Measurements from ENCODE around the gene SYT14. TPM values are rescaled to one million over a fixed set of nuclear protein-coding genes. Genes with fewer than 3 reads are reported as not detected.

Gene SYT14
- total and polyA plus RNA-seq, 4 experiments from 2014 or later, result not detected

GRCh38 chr1:209999005-209999404 is 61.0 kb downstream of the SYT14 start:
- no peak overlapping the region for H3K4me3 Mint-ChIP-seq
- no peak overlapping the region for H3K27ac Mint-ChIP-seq
- Histone ChIP-seq H3K9me3 (ENCODE audit: control insufficient read depth in 1 of 2, low read length in 2 of 2) (no peaks in the 10 kb centered on the region), H3K27me3 (ENCODE audit: insufficient read depth, low read length) (no peaks in the 10 kb centered on the region), H3K4me1 (ENCODE audit: insufficient read depth, low read length) (no peaks in the 10 kb centered on the region), H3K4me3 (ENCODE audit: low read length in 2 of 2) (no peak overlapping the region), H3K27ac (ENCODE audit: low read depth, low read length) (no peak overlapping the region), H3K36me3 (ENCODE audit: insufficient read depth, low read length) (no peaks in the 10 kb centered on the region)
- ChIA-PET CTCF (ENCODE audit: partially characterized antibody) (interaction anchor here (0.5 kb wide), 1 partner anchor 18 kb away, joined by 3 read pairs; no protein-coding TSS in a partner anchor), POLR2A (ENCODE audit: partially characterized antibody) (no interaction called here)
- intact Hi-C loops (cut with micrococcal nuclease), result no loop called here
- no peaks in the 10 kb centered on the region for H3K4me1 Mint-ChIP-seq
- DNase-seq, result no peak
- H3K36me3 Mint-ChIP-seq, result no peaks in the 10 kb centered on the region
- H3K27me3 Mint-ChIP-seq, result peaks cover 0 to 3% of the 10 kb centered on the region in 2 donors
- H3K9me3 Mint-ChIP-seq, result no peaks in the 10 kb centered on the region

DNA sequence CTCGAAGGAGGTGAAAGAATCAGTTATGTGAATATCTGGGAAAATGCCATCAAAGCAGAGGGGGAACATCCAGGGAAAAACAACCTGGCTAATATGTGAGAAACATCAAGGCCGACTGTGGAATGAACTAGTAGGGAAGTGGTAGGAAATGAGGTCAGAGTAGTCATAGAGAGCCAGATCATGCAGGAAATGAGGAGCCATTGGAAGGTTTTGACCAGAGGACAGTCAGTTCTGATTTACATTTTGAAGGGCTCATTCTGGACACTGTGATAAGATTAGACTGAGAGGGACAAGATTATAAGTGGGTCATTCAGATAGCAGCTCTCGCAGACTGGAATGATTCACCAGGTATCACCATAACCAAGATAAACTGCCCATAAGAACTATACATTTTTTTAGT is 63.7 kb downstream of the SYT14 start:
- Histone ChIP-seq H3K4me3 (ENCODE audit: low read length in 2 of 2) (no peak overlapping the region), H3K9me3 (ENCODE audit: control insufficient read depth in 1 of 2, low read length in 2 of 2) (no peaks in the 10 kb centered on the region), H3K36me3 (ENCODE audit: insufficient read depth, low read length) (no peaks in the 10 kb centered on the region), H3K4me1 (ENCODE audit: insufficient read depth, low read length) (no peaks in the 10 kb centered on the region), H3K27me3 (ENCODE audit: insufficient read depth, low read length) (no peaks in the 10 kb centered on the region), H3K27ac (ENCODE audit: low read depth, low read length) (no peak overlapping the region)
- no peak for DNase-seq
- H3K36me3 Mint-ChIP-seq, result no peaks in the 10 kb centered on the region
- CTCF ChIA-PET (ENCODE audit: partially characterized antibody), result no interaction called here
- no peak overlapping the region for H3K4me3 Mint-ChIP-seq
- no peaks in the 10 kb centered on the region for H3K4me1 Mint-ChIP-seq
- no peaks in the 10 kb centered on the region for H3K9me3 Mint-ChIP-seq
- peaks cover 0 to 6% of the 10 kb centered on the region in 2 donors for H3K27me3 Mint-ChIP-seq
- POLR2A ChIA-PET (ENCODE audit: partially characterized antibody), result no interaction called here
- no peak overlapping the region for H3K27ac Mint-ChIP-seq
- intact Hi-C loops (cut with micrococcal nuclease), result no loop called here

DNA sequence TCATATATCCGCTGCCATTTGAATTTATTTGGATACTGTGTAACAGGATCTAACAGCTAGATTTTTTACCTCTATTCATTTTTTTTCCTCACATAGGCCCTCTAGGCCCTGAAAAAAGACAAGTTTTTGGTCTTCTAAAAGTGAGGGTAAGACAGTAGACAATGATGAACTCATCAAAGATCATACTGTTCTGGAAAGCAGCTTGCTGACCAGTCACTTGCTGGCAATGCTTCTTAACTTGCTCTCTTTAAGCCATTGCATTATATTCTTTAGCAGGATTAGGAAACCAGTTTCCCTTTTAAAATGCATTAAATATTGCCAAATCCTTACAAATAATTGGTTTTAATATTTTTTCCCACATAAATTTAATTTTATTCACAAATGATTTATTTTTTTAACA is 65.5 kb downstream of the SYT14 start:
- Histone ChIP-seq H3K4me3 (ENCODE audit: low read length in 2 of 2) (no peak overlapping the region), H3K36me3 (ENCODE audit: insufficient read depth, low read length) (no peaks in the 10 kb centered on the region), H3K27me3 (ENCODE audit: insufficient read depth, low read length) (no peaks in the 10 kb centered on the region), H3K27ac (ENCODE audit: low read depth, low read length) (no peak overlapping the region), H3K4me1 (ENCODE audit: insufficient read depth, low read length) (no peaks in the 10 kb centered on the region), H3K9me3 (ENCODE audit: control insufficient read depth in 1 of 2, low read length in 2 of 2) (no peaks in the 10 kb centered on the region)
- no peak overlapping the region for H3K4me3 Mint-ChIP-seq
- no peaks in the 10 kb centered on the region for H3K9me3 Mint-ChIP-seq
- CTCF ChIA-PET (ENCODE audit: partially characterized antibody), result no interaction called here
- H3K4me1 Mint-ChIP-seq, result no peaks in the 10 kb centered on the region
- intact Hi-C loops (cut with micrococcal nuclease), result no loop called here
- no peak for DNase-seq
- H3K27me3 Mint-ChIP-seq, result peaks cover 0 to 6% of the 10 kb centered on the region in 2 donors
- H3K27ac Mint-ChIP-seq, result no peak overlapping the region
- H3K36me3 Mint-ChIP-seq, result no peaks in the 10 kb centered on the region
- POLR2A ChIA-PET (ENCODE audit: partially characterized antibody), result no interaction called here

DNA sequence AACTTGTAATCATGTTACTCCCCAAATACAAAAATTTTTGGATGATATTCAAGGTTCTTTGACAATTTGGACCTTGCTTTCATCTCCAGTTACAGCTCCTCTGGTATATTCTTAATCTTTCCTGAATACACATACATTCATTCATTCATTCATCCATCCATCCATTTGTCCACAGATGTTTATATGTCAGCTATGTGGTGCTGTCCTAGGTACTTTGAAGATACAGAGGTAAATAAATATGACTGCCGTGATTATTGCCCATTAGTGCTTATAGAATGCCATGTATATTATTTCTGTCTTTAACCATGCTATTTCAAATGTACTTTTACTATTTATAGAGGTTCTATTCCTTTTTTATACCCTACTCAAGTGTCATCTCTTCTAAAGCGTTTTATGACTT is 72.1 kb downstream of the SYT14 start:
- Mint-ChIP-seq H3K27ac (no peak overlapping the region), H3K36me3 (no peaks in the 10 kb centered on the region), H3K27me3 (peaks cover 0 to 1% of the 10 kb centered on the region in 2 donors), H3K9me3 (no peaks in the 10 kb centered on the region), H3K4me1 (no peaks in the 10 kb centered on the region), H3K4me3 (no peak overlapping the region)
- no peak for DNase-seq
- ChIA-PET CTCF (ENCODE audit: partially characterized antibody) (no interaction called here), POLR2A (ENCODE audit: partially characterized antibody) (no interaction called here)
- no peak overlapping the region for H3K4me3 ChIP-seq (ENCODE audit: low read length in 2 of 2)
- H3K36me3 ChIP-seq (ENCODE audit: insufficient read depth, low read length), result no peaks in the 10 kb centered on the region
- no peaks in the 10 kb centered on the region for H3K9me3 ChIP-seq (ENCODE audit: control insufficient read depth in 1 of 2, low read length in 2 of 2)
- no peaks in the 10 kb centered on the region for H3K4me1 ChIP-seq (ENCODE audit: insufficient read depth, low read length)
- intact Hi-C loops (cut with micrococcal nuclease), result no loop called here
- no peak overlapping the region for H3K27ac ChIP-seq (ENCODE audit: low read depth, low read length)
- no peaks in the 10 kb centered on the region for H3K27me3 ChIP-seq (ENCODE audit: insufficient read depth, low read length)

DNA sequence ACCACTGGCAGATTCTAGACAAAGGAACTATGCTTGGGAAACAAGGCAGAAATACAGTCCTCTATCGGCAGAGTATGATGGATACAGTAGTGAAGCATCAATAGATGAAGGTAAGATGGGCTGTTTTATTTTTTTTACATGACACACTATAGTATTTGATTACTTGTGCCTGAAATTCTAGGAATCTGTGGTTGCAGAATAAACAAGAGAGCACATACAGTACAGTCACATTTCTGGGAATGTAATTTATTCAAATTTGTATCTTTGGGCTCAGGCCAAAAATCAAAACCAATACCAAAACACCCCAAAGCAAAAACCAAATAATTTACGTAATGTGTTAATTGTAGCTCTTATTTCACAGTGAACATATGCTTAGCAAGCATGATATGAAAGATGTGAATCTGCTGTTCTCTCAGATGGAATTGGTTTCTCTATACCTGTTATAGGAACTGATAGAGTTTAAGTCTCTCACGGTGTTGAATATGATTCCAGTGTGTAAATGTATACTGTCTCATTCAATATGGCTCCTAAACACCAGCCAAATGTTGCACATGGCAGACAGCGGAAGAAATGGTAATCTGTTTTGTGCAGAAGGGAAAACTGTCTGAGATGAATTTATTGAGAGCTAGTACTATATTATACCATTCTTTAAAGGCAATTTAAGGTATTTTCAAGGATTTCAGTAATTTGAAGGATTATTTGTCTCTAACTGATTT is 83.3 kb downstream of the SYT14 start:
- Mint-ChIP-seq H3K9me3 (no peaks in the 10 kb centered on the region), H3K4me3 (no peak overlapping the region), H3K27me3 (peaks cover 2 to 3% of the 10 kb centered on the region in 2 donors), H3K4me1 (no peaks in the 10 kb centered on the region), H3K36me3 (no peaks in the 10 kb centered on the region), H3K27ac (no peak overlapping the region)
- Histone ChIP-seq H3K9me3 (ENCODE audit: control insufficient read depth in 1 of 2, low read length in 2 of 2) (no peaks in the 10 kb centered on the region), H3K27ac (ENCODE audit: low read depth, low read length) (no peak overlapping the region), H3K36me3 (ENCODE audit: insufficient read depth, low read length) (no peaks in the 10 kb centered on the region), H3K27me3 (ENCODE audit: insufficient read depth, low read length) (no peaks in the 10 kb centered on the region), H3K4me3 (ENCODE audit: low read length in 2 of 2) (no peak overlapping the region), H3K4me1 (ENCODE audit: insufficient read depth, low read length) (no peaks in the 10 kb centered on the region)
- no peak for DNase-seq
- intact Hi-C loops (cut with micrococcal nuclease), result no loop called here
- ChIA-PET CTCF (ENCODE audit: partially characterized antibody) (no interaction called here), POLR2A (ENCODE audit: partially characterized antibody) (no interaction called here)

- Mint-ChIP-seq H3K9me3 (no peaks in the 10 kb centered on the region), H3K27ac (no peak overlapping the region), H3K27me3 (peaks cover 0 to 3% of the 10 kb centered on the region in 2 donors), H3K4me3 (no peak overlapping the region), H3K36me3 (no peaks in the 10 kb centered on the region), H3K4me1 (no peaks in the 10 kb centered on the region)
- H3K9me3 ChIP-seq (ENCODE audit: control insufficient read depth in 1 of 2, low read length in 2 of 2), result no peaks in the 10 kb centered on the region
- H3K27me3 ChIP-seq (ENCODE audit: insufficient read depth, low read length), result no peaks in the 10 kb centered on the region
- no peaks in the 10 kb centered on the region for H3K36me3 ChIP-seq (ENCODE audit: insufficient read depth, low read length)
- ChIA-PET POLR2A (ENCODE audit: partially characterized antibody) (no interaction called here), CTCF (ENCODE audit: partially characterized antibody) (no interaction called here)
- no peaks in the 10 kb centered on the region for H3K4me1 ChIP-seq (ENCODE audit: insufficient read depth, low read length)
- no peak for DNase-seq
- no peak overlapping the region for H3K27ac ChIP-seq (ENCODE audit: low read depth, low read length)
- no peak overlapping the region for H3K4me3 ChIP-seq (ENCODE audit: low read length in 2 of 2)
- intact Hi-C loops (cut with micrococcal nuclease), result no loop called here
Measured at GRCh38 chr1:210022044-210022443, 84.0 kb downstream of the SYT14 start.

GRCh38 chr1:210024282-210024681 is 86.3 kb downstream of the SYT14 start:
- peaks cover 0 to 3% of the 10 kb centered on the region in 2 donors for H3K27me3 Mint-ChIP-seq
- intact Hi-C loops (cut with micrococcal nuclease), result no loop called here
- H3K9me3 ChIP-seq (ENCODE audit: control insufficient read depth in 1 of 2, low read length in 2 of 2), result no peaks in the 10 kb centered on the region
- DNase-seq, result no peak
- H3K9me3 Mint-ChIP-seq, result no peaks in the 10 kb centered on the region
- no peak overlapping the region for H3K27ac Mint-ChIP-seq
- CTCF ChIA-PET (ENCODE audit: partially characterized antibody), result no interaction called here
- no peaks in the 10 kb centered on the region for H3K4me1 Mint-ChIP-seq
- H3K36me3 ChIP-seq (ENCODE audit: insufficient read depth, low read length), result no peaks in the 10 kb centered on the region
- H3K4me3 Mint-ChIP-seq, result no peak overlapping the region
- POLR2A ChIA-PET (ENCODE audit: partially characterized antibody), result no interaction called here
- H3K27me3 ChIP-seq (ENCODE audit: insufficient read depth, low read length), result no peaks in the 10 kb centered on the region
- H3K4me1 ChIP-seq (ENCODE audit: insufficient read depth, low read length), result no peaks in the 10 kb centered on the region
- H3K36me3 Mint-ChIP-seq, result no peaks in the 10 kb centered on the region
- no peak overlapping the region for H3K4me3 ChIP-seq (ENCODE audit: low read length in 2 of 2)
- H3K27ac ChIP-seq (ENCODE audit: low read depth, low read length), result no peak overlapping the region

DNA sequence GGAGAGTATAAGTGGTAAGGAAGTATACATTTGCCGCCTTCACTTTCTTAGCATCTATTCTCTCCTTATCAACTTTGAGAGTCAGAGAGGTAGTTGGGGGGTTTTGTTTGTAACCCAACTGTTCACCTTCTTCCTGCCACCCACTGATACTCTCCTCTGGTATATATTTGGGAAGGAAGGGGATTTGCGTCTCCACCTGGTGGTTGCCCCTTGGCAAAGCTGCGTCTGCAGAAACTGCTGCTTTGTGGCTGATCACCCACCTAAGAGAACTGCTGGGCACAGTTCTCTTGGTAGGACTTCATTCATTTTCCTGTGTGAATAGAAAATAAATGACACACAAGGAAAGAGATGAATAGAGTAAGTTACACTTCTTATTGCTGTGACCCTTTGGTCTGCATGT is 87.0 kb downstream of the SYT14 start:
- no peaks in the 10 kb centered on the region for H3K4me1 Mint-ChIP-seq
- H3K36me3 ChIP-seq (ENCODE audit: insufficient read depth, low read length), result no peaks in the 10 kb centered on the region
- H3K27ac Mint-ChIP-seq, result no peak overlapping the region
- H3K9me3 ChIP-seq (ENCODE audit: control insufficient read depth in 1 of 2, low read length in 2 of 2), result no peaks in the 10 kb centered on the region
- no peak overlapping the region for H3K4me3 ChIP-seq (ENCODE audit: low read length in 2 of 2)
- no peak overlapping the region for H3K27ac ChIP-seq (ENCODE audit: low read depth, low read length)
- H3K9me3 Mint-ChIP-seq, result peaks cover 0 to under 1% (median 0%) of the 10 kb centered on the region in 8 donors
- no peak for DNase-seq
- POLR2A ChIA-PET (ENCODE audit: partially characterized antibody), result no interaction called here
- peaks cover 2 to 5% of the 10 kb centered on the region in 2 donors for H3K27me3 Mint-ChIP-seq
- no peaks in the 10 kb centered on the region for H3K4me1 ChIP-seq (ENCODE audit: insufficient read depth, low read length)
- CTCF ChIA-PET (ENCODE audit: partially characterized antibody), result no interaction called here
- H3K4me3 Mint-ChIP-seq, result no peak overlapping the region
- H3K27me3 ChIP-seq (ENCODE audit: insufficient read depth, low read length), result no peaks in the 10 kb centered on the region
- intact Hi-C loops (cut with micrococcal nuclease), result no loop called here
- no peaks in the 10 kb centered on the region for H3K36me3 Mint-ChIP-seq
